Transverse colon (tissue), 4 donors: ENCODE measurements around the gene TOLLIP. TPM values are rescaled to one million over a fixed set of nuclear protein-coding genes. Genes with fewer than 3 reads are reported as not detected.

Source experiments
- DNase-seq: peaks from one replicate; pipeline ENCODE4 v3.0.0-alpha.2; 2019
- H3K27ac ChIP-seq, 4 donors: fragments of 200-600 bp; sonication (generic); 2 replicates each; pipeline ENCODE4 v1.5.1; 2016 to 2018; ENCODE audit warnings: inconsistent platforms in 4 of 4
- H3K27me3 ChIP-seq: fragments of 200-600 bp; sonication (generic); 2 replicates; pipeline ENCODE4 v1.5.1; 2017; ENCODE audit warnings: inconsistent platforms
- H3K36me3 ChIP-seq, 4 donors: fragments of 200-600 bp; sonication (generic); 2 replicates each; pipeline ENCODE4 v1.5.1; 2017 to 2019; ENCODE audit warnings: inconsistent platforms in 4 of 4
- H3K4me1 ChIP-seq, 4 donors: fragments of 200-600 bp; sonication (generic); 2 replicates each; pipeline ENCODE4 v1.5.1; 2017 to 2020; ENCODE audit warnings: inconsistent platforms in 4 of 4
- H3K4me3 ChIP-seq, 4 donors: fragments of 200-600 bp; sonication (generic); 1 replicate in 1 of 4; 2 replicates in 3 of 4; pipeline versions ENCODE4 v1.5.1 to v1.6.1; 2017 to 2019; ENCODE audit warnings: inconsistent platforms in 4 of 4
- H3K9me3 ChIP-seq, 2 donors: fragments of 200-600 bp; sonication (generic); 2 replicates each; pipeline ENCODE4 v1.5.1; 2017 to 2019; ENCODE audit warnings: inconsistent platforms in 2 of 2
- EP300 ChIP-seq: sonication (generic); formaldehyde crosslinking; IDR thresholded peaks from one replicate; pipeline ENCODE4 v1.6.1; 2017; ENCODE audit warnings: antibody characterized with exemption, low read depth
- POLR2A ChIP-seq: fragments of 450-650 bp; IDR thresholded peaks from one replicate; pipeline ENCODE4 v1.6.1; 2016; ENCODE audit warnings: antibody characterized with exemption, mild to moderate bottlenecking, moderate library complexity
- POLR2AphosphoS5 ChIP-seq, 3 donors: sonication (generic); formaldehyde crosslinking; IDR thresholded peaks; one replicate each; pipeline ENCODE4 v1.6.1; 2016; ENCODE audit warnings: antibody characterized with exemption in 3 of 3
- WGBS, 2 donors: methylation state at CpG; one replicate each; pipeline ENCODE4 v1.1.5; 2018; ENCODE audit warnings: low coverage in 1 of 2; 5-methylcytosine and 5-hydroxymethylcytosine counted together
- in situ Hi-C, 4 donors: fragments of 200-750 bp; cut with MboI; loops; one replicate each; pipeline versions ENCODE4 v1.15.0 to v1.15.1; 2017; ENCODE audit warnings: low sequenced_read_pairs in 3 of 4, low pct_ligation_motif_present in 1 of 4, low pct_unique_long_range_greater_than_20kb in 1 of 4
- intact Hi-C: fragments of 100-400 bp; cut with DNase I; formaldehyde crosslinking; loops from one replicate; pipeline ENCODE4 v1.15.1; 2023; ENCODE audit warnings: low total_unique reads
- total RNA-seq, 4 donors: library from RNA; depleted of rRNA; stranded (reverse); fragments of >200 nt; gene quantifications; one replicate each; pipeline ENCODE4 v1.1.0, GENCODE V29; 2016
- TF ChIP-seq, protein P1 (sequence below), 5 experiments: fragments of 200-600 bp in 3 of 5; fragments of 450-650 bp in 2 of 5; sonication (generic) in 3 of 5; IDR thresholded peaks; 1 replicate in 2 of 5; 2 replicates in 3 of 5; pipeline ENCODE4 v1.5.1; 2016 to 2017; ENCODE audit warnings: antibody characterized with exemption in 5 of 5, inconsistent platforms in 3 of 5, mild to moderate bottlenecking in 2 of 5, moderate library complexity in 1 of 5

TOLLIP gene
- total RNA-seq, 4 donors from 2014 or later: 25.9 to 132 (median 50.4) TPM

DNA sequence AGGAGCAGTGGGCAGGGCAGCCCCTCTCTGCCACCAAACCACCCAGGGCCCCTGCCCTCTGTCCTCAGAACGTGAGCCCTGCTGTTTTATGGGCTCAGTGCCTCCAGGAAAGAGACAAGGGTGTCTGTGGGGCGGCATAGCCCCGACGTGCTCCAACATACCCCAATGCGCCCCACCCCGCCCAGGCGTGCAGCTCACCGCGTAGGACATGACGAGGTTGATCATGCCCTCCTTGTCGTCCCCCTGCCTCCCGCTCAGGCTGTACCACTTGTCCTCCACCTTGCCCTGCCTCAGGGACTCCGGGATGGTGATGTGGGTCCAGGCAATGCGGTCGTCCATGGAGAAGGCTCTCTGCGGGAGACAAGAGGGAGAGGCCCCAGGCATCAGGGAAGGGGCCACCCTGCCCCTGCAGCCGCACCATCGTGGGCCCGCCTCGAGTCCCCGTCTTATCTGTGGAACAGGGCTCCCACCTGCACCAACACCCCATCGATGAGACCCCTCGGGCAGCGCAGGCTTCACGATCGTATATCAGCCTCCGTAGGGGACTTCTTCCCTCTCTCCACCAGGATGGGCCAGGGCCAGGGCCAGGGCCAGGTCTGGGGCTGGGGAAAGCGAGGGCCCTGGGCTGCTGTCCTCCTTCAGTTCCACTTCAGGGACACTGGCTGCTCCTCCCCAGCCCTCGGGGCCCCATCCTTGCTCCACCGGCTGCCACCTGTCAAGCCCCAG lies 20.8 kb downstream of the TOLLIP start:
- in situ Hi-C loops: loop anchor here in 3 of 4 donors (25.0 kb wide), 1 partner anchor 224 kb away; no protein-coding TSS in a partner anchor

DNA sequence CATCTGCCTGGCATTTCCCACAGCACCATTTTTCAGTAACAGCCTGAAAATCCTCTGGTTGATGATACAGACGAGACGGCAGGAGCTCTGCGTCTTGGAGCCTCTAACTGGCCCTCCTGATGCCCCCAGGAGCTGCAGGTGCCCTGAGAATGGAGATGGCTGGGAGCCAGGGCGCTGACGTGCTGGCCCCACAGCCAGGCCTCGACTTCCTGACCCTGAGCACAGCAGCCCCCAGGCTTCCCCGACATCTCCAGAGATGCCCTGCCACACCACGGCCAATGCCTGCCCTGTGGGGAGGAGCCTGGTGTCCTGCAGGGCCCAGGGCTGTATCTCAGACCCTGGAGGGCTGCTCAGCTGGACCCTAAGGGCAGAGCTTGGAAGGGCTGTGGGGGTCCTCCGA lies 21.5 kb downstream of the TOLLIP start:
- no peak for TF ChIP-seq POLR2A
- TF ChIP-seq, protein P1, sequence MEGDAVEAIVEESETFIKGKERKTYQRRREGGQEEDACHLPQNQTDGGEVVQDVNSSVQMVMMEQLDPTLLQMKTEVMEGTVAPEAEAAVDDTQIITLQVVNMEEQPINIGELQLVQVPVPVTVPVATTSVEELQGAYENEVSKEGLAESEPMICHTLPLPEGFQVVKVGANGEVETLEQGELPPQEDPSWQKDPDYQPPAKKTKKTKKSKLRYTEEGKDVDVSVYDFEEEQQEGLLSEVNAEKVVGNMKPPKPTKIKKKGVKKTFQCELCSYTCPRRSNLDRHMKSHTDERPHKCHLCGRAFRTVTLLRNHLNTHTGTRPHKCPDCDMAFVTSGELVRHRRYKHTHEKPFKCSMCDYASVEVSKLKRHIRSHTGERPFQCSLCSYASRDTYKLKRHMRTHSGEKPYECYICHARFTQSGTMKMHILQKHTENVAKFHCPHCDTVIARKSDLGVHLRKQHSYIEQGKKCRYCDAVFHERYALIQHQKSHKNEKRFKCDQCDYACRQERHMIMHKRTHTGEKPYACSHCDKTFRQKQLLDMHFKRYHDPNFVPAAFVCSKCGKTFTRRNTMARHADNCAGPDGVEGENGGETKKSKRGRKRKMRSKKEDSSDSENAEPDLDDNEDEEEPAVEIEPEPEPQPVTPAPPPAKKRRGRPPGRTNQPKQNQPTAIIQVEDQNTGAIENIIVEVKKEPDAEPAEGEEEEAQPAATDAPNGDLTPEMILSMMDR (IDR thresholded peaks at IDR 0.05): no peak
- peaks cover 0 to 35% (median 12%) of the 10 kb centered on the region in 4 donors for H3K36me3 ChIP-seq
- WGBS, 2 donors: 100% methylated on average over 6 of the region's 9 CpGs; no CpG with 5 or more reads in 1 of the 2 donors

More for the DNA sequence above, 20.8 kb downstream of the TOLLIP start:
- WGBS, 2 donors: 92% methylated on average over 29 of the region's 30 CpGs; no CpG with 5 or more reads in 1 of the 2 donors
- DNase-seq: no peak
- Histone ChIP-seq H3K27ac (no peak overlapping the region), H3K27me3 (no peaks in the 10 kb centered on the region), H3K9me3 (no peaks in the 10 kb centered on the region), H3K36me3 (peaks cover 0 to 31% (median 10%) of the 10 kb centered on the region in 4 donors), H3K4me3 (no peak overlapping the region), H3K4me1 (no peaks in the 10 kb centered on the region)
- TF ChIP-seq, protein P1 (IDR thresholded peaks at IDR 0.05): no peak
- TF ChIP-seq POLR2A: no peak
- TF ChIP-seq POLR2AphosphoS5 (IDR thresholded peaks at IDR 0.05): no peak
- TF ChIP-seq EP300: no peak
- intact Hi-C loops: no loop called here

DNA sequence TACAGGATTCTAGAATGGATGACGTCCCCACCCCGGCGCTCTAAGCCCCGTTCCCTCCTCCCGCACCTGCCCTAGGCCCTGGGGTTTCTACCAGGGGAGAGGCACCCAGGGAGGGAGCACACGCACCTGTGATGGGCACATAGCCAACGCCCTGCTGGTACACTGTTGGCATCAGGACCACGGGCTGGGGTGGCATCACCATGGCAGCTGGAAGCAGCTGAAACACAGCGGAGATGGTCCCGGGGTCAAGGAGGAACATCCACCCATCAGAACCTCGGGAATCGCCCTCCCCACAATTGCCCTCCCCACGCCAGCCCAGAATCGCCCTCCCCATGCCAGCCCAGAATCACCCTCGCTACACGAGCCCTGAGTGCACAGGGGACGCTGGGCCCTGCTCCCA lies 23.6 kb downstream of the TOLLIP start:
- intact Hi-C loops: no loop called here
- Histone ChIP-seq H3K9me3 (no peaks in the 10 kb centered on the region), H3K4me1 (no peaks in the 10 kb centered on the region), H3K27ac (no peak overlapping the region), H3K4me3 (no peak overlapping the region), H3K36me3 (peaks cover 0 to 48% (median 17%) of the 10 kb centered on the region in 4 donors), H3K27me3 (no peaks in the 10 kb centered on the region)
- WGBS, 2 donors: 90% methylated on average over 17 of the region's 17 CpGs; no CpG with 5 or more reads in 1 of the 2 donors
- TF ChIP-seq, protein P1 (IDR thresholded peaks at IDR 0.05): no peak
- TF ChIP-seq POLR2AphosphoS5 (IDR thresholded peaks at IDR 0.05): no peak
- DNase-seq: no peak
- in situ Hi-C loops: loop anchor here in 3 of 4 donors (25.0 kb wide), 1 partner anchor 226 kb away; no protein-coding TSS in a partner anchor

More for the DNA sequence above, 21.5 kb downstream of the TOLLIP start:
- no peak overlapping the region for H3K4me3 ChIP-seq
- no peaks in the 10 kb centered on the region for H3K27me3 ChIP-seq
- no peaks in the 10 kb centered on the region for H3K4me1 ChIP-seq
- no peak for DNase-seq
- H3K27ac ChIP-seq: no peak overlapping the region
- no peaks in the 10 kb centered on the region for H3K9me3 ChIP-seq
- intact Hi-C loops (no loop called here), in situ Hi-C loops (loop anchor here in 3 of 4 donors (25.0 kb wide), 1 partner anchor 224 kb away; no protein-coding TSS in a partner anchor)

DNA sequence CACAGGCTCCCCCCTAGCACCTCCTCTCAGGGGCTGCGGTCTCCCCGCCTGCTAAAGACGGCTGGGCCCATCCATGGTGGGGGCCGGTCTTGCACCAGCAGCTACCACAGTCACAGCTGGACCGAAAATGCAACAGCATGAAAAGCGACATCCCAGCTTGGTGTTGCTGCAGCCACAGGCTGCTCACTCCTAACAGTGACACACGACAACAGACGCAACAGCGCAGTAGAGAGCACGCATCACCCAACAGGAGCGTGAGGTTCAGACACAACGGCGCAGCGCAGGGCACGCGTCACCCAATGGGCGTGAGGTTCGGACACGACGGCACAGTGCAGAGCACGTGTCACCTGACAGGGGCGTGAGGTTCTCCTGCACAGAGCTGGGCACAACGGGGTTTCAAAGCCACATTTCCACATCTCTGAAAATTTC lies 24.1 kb downstream of the TOLLIP start:
- in situ Hi-C loops (loop anchor here in 3 of 4 donors (25.0 kb wide), 1 partner anchor 227 kb away; no protein-coding TSS in a partner anchor), intact Hi-C loops (no loop called here)
- no peaks in the 10 kb centered on the region for H3K9me3 ChIP-seq
- no peak for DNase-seq
- H3K27ac ChIP-seq: no peak overlapping the region
- WGBS, 2 donors: 93 to 95% methylated on average over 2 to 23 of the region's 23 CpGs
- no peak for TF ChIP-seq POLR2A
- TF ChIP-seq POLR2AphosphoS5 (IDR thresholded peaks at IDR 0.05): no peak
- TF ChIP-seq, protein P1 (IDR thresholded peaks at IDR 0.05): no peak
- TF ChIP-seq EP300: no peak
- no peaks in the 10 kb centered on the region for H3K27me3 ChIP-seq
- H3K4me3 ChIP-seq: no peak overlapping the region
- peaks cover 0 to 44% (median 17%) of the 10 kb centered on the region in 4 donors for H3K36me3 ChIP-seq
- no peaks in the 10 kb centered on the region for H3K4me1 ChIP-seq
